HG03565 (cell line): ENCODE results near the gene ZBTB42.

ENCODE experiments used
- ATAC-seq: cut with Tn5 transposase; IDR thresholded peaks from one replicate; pipeline ENCODE4 v1.9.1; 2021; ENCODE audit warnings: mild to moderate bottlenecking, moderate library complexity; ENCODE audit not compliant: unreplicated experiment

The ZBTB42 gene

GRCh38 chr14:104769324-104770071 lies 31.4 kb upstream of the ZBTB42 start:
- ATAC-seq: no peak

GRCh38 chr14:104770072-104770579 lies 30.8 kb upstream of the ZBTB42 start:
- ATAC-seq: no peak

DNA sequence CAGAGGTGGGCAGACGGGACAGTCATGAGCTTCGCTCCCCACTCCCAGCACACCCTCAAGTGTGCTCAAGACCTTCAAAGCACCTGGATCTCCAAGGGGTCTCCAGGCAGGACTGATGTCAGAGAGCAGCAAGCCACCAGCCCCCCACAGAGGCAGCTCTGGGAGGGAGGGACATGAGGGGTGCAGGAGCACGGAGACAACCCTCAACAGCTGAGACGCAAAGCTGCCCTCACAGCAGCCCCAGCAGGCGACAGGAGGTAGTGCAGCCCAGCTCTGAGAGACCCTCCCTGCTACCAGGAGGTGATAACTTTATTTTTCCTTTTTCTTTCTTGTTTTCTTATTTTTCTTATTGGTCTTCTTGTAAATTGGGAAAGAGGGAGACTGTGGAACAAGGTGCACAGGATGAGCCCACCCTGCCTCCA lies 30.0 kb upstream of the ZBTB42 start:
- ATAC-seq: no peak

GRCh38 chr14:104771374-104771773 lies 29.5 kb upstream of the ZBTB42 start:
- ATAC-seq: no peak

GRCh38 chr14:104771918-104772706 lies 28.8 kb upstream of the ZBTB42 start:
- no peak for ATAC-seq

DNA sequence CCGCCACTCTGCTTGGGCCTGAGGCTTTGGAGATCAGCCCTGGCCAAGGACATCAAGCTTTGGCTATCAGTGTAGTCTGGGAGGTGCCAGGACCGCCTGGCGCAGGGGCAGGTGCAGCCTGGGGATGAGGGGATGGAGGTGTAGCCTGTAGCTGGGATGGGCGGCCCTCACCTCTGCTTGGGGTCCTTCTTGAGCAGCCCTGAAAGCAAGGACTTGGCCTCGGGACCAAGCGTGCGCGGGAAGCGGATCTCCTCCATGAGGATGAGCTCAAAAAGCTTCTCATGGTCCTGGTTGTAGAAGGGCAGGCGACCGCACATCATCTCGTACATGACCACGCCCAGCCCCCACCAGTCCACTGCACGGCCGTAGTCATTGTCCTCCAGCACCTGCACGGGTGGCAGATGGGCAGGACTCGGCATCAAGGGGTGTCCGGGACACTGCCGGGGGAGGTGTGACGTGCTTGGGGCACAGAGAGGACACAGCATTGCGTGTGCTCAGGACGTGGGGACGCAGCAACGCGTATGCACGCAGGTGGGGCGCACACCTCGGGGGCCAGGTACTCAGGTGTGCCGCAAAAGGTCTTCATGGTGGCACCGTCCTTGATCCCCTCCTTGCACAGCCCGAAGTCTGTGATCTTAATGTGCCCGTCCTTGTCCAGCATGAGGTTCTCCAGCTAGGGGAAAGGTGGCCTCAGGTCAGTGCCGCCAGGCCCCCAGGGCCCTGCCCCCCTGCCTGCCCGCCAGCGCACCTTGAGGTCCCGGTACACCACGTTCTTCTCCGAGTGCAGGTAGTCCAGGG lies 28.0 kb upstream of the ZBTB42 start:
- ATAC-seq: no peak

DNA sequence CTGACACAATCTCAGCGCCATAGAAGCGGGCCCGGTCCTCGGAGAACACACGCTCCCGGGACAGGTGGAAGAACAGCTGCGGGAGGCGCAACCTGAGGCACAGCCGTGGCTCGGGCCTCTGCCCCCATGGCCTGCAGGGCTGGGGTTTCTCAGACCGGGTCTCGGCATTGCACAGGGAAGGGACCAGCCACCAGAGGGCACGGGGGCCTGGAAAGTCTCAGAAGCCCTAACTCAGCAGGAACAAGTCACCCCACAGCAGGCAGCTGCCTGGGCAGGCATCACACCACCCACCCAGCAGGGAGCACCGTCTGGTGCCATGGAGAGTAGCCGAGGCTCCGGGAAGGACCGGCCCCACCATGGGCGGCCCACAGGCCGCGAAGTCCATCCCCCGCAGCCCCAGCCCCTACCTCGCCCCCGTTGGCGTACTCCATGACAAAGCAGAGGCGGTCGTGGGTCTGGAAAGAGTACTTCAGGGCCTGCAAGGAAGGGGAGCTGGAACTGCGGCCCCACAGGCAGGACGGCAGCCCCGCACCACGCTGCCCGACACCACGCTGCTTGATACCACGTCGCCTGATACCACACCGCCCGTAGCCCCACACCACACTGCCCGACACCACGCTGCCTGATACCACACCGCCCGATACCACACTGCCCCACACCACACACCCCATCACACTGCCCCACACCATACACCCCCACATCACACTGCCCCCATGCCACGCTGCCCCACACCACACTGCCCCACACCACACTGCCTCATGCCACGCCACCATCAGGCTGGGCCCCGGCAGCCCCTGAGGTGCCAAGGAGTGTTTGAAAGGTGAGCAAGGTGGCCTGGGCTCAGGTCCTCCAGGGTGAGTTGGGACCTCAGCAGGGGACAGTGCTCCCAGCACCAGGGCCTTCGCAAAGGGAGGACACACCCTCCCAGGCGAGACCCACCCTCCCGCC lies 27.1 kb upstream of the ZBTB42 start:
- no peak for ATAC-seq

- ATAC-seq: no peak
Measured at GRCh38 chr14:104774453-104775072, 26.3 kb upstream of the ZBTB42 start.

DNA sequence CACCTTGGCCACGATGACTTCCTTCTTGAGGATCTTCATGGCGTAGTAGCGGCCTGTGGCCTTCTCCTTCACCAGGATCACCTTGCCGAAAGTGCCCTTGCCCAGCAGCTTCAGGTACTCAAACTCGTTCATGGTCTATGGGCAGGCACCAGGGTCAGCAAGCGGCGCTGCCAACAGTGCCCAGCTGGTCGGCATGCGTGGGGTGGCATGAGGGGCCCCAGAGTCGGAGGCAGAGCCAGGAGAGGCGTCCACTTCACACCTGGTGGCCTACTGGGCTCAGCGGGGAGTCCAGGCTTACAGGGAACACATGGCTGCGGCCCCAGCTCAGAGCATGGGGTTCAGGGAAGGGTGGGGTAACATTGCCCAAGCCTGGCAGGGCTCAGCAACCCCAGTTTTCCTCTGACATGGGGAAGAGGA lies 25.8 kb upstream of the ZBTB42 start:
- no peak for ATAC-seq

- ATAC-seq: no peak
Measured at GRCh38 chr14:104776481-104776880, 24.4 kb upstream of the ZBTB42 start.

GRCh38 chr14:104776961-104777807 lies 23.7 kb upstream of the ZBTB42 start:
- no peak for ATAC-seq

DNA sequence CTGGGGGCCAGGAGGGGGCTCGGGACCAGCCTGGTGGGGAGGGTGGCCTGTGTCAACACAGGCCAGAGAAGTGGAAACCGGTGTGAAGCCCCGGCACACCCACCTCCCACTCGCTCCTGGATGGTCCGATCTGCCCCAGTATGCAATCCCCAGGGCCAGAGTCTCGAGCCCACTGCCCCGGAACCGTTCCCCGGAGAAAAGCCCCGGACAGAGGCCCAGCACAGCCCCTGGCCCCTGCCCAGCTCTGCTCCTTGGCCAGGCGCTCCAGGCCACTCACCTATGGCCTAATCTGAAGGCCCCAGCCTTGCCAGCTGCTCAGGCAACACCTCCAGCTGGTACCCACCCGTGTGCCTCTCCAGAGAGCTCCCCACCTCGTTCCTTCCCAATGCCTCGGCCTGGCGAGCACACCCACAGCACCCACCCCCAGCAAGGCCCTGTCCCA lies 23.1 kb upstream of the ZBTB42 start:
- ATAC-seq: no peak

DNA sequence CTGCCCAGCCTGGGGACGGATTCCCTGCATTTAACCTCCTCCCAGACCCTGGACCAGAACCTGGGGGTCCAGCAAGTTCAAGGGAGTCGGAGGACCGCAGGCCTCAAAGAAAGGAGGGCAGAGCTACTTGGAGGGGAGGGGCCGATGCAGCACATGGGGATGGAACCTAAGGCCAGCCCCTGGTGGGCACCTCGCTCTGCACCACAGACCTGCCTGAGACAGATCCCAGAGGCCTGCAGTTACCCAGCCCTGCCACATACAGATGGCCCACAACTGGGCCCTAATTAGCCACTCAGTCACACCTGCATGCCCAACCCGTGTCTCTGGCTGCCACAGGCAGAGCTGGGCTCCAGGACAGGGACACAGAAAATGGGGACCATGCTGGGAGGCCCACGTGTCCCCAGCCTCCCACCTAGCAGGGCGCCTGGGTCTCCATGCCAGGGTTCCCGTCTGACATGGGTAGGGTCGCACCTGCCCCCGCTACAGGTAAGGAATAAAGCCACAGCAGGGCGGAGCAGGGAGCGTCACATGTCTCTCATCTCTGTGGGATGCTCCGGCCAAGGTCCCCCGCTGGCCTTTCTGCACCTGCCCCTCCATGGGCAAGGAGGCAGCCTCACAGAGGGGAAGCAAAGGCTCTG lies 22.1 kb upstream of the ZBTB42 start:
- ATAC-seq: no peak

DNA sequence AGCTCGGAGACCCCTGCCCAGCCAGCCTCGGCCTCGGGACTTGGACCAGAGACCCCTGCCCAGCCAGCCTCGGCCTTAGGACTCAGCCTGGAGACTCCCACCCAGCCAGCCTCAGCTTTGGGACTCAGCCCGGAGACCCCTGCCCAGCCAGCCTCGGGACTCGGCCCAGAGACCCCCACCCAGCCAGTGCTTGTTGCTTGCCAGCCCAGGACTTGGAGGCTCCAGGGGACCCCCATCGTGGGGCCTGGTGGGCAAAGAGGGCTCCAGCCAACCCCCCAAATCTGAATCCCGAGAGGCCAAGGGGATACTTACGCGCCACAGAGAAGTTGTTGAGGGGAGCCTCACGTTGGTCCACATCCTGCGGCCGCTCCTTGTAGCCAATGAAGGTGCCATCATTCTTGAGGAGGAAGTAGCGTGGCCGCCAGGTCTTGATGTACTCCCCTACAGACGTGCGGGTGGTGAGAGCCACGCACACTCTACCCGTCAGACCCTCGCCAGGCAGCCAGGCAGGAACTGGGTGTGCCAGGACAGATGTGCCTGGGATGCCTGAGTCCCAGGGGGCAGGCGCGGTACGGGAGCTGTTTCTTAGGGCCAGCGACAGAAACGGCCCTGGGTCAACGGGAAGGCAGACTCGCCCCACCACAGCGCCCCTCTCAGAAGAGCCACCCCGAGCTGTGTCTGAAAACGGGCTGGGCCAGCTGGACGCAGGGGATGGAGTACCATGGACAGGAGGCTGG lies 21.0 kb upstream of the ZBTB42 start:
- no peak for ATAC-seq

GRCh38 chr14:104780513-104781030 lies 20.3 kb upstream of the ZBTB42 start:
- ATAC-seq: no peak

- ATAC-seq: no peak
Measured at GRCh38 chr14:104781271-104782077, 19.4 kb upstream of the ZBTB42 start.
